GM23338 (cell line): ENCODE data around the gene TMEM63C. TPM values are rescaled to one million over a fixed set of nuclear protein-coding genes. Genes with fewer than 3 reads are reported as not detected.
A peak's percentile ranks its signal among the peaks of the same experiment; 100 is the strongest.

ENCODE experiments used
- ATAC-seq: fragments of 200-7000 bp; cut with Tn5 transposase; 3 replicates; pipeline ENCODE4 v1.9.1; 2020
- DNase-seq: peaks from one replicate; pipeline ENCODE4 v3.0.0-alpha.2; 2015; ENCODE audit warnings: low spot score
- H2AFZ ChIP-seq: fragments of 200-600 bp; sonication (generic); 2 replicates; pipeline ENCODE4 v1.8.0; 2016; ENCODE audit warnings: antibody characterized with exemption, mild to moderate bottlenecking, moderate library complexity
- H3F3A ChIP-seq: fragments of 200-600 bp; sonication (generic); replicated peaks from 2 replicates; pipeline ENCODE4 v1.8.0; 2017; ENCODE audit warnings: antibody characterized with exemption, mixed run types, low read depth
- H3K27ac ChIP-seq: fragments of 200-600 bp; sonication (generic); 2 replicates; pipeline ENCODE4 v1.6.1; 2016; ENCODE audit warnings: low read depth
- H3K27me3 ChIP-seq: fragments of 200-600 bp; sonication (generic); 2 replicates; pipeline ENCODE4 v1.8.0; 2016; ENCODE audit warnings: mild to moderate bottlenecking, mixed run types, moderate library complexity; ENCODE audit not compliant: insufficient read depth
- H3K36me3 ChIP-seq: fragments of 200-600 bp; sonication (generic); 2 replicates; pipeline ENCODE4 v1.8.0; 2016; ENCODE audit warnings: mild to moderate bottlenecking; ENCODE audit not compliant: insufficient read depth
- H3K4me1 ChIP-seq: fragments of 200-600 bp; sonication (generic); 2 replicates; pipeline ENCODE4 v1.8.0; 2016; ENCODE audit warnings: mild to moderate bottlenecking, moderate library complexity; ENCODE audit not compliant: insufficient read depth
- H3K4me2 ChIP-seq: fragments of 200-600 bp; sonication (generic); 2 replicates; pipeline ENCODE4 v1.7.1; 2017; ENCODE audit warnings: mixed run types
- H3K4me3 ChIP-seq: fragments of 200-600 bp; sonication (generic); 2 replicates; pipeline ENCODE4 v1.6.1; 2016; ENCODE audit warnings: mixed run types
- H3K79me2 ChIP-seq: fragments of 200-600 bp; sonication (generic); replicated peaks from 2 replicates; pipeline ENCODE4 v1.8.0; 2017; ENCODE audit warnings: mild to moderate bottlenecking; ENCODE audit not compliant: insufficient read depth
- H3K9me2 ChIP-seq: fragments of 200-600 bp; sonication (generic); 2 replicates; pipeline ENCODE4 v1.8.0; 2017; ENCODE audit not compliant: insufficient read depth
- H4K20me1 ChIP-seq: fragments of 200-600 bp; sonication (generic); replicated peaks from 2 replicates; pipeline ENCODE4 v1.8.0; 2017; ENCODE audit warnings: mild to moderate bottlenecking; ENCODE audit not compliant: insufficient read depth
- H3K27ac Mint-ChIP-seq: 2 replicates; pipeline ENCODE4 v1.8.0; 2020; ENCODE audit warnings: inconsistent platforms, mild to moderate bottlenecking, moderate library complexity, mixed read lengths
- H3K27me3 Mint-ChIP-seq: 3 replicates; pipeline ENCODE4 v1.8.0; 2022; ENCODE audit warnings: low read depth, mild to moderate bottlenecking, moderate library complexity, mixed read lengths, inconsistent platforms; ENCODE audit not compliant: insufficient read depth, poor library complexity
- H3K36me3 Mint-ChIP-seq: 3 replicates; pipeline ENCODE4 v1.8.0; 2021; ENCODE audit warnings: low read depth, mild to moderate bottlenecking, inconsistent platforms, moderate library complexity, mixed read lengths
- H3K4me1 Mint-ChIP-seq: 3 replicates; pipeline ENCODE4 v1.8.0; 2020; ENCODE audit warnings: mild to moderate bottlenecking, inconsistent platforms, mixed read lengths
- H3K4me3 Mint-ChIP-seq: 3 replicates; pipeline ENCODE4 v1.8.0; 2021; ENCODE audit warnings: moderate library complexity, mild to moderate bottlenecking, inconsistent platforms, mixed read lengths
- H3K9me3 Mint-ChIP-seq: 3 replicates; pipeline ENCODE4 v1.8.0; 2020; ENCODE audit warnings: moderate library complexity, mild to moderate bottlenecking, inconsistent platforms, mixed read lengths
- CREB1 ChIP-seq: fragments of 250-450 bp; sonication (Bioruptor Pico); IDR thresholded peaks from 2 replicates; pipeline ENCODE4 v1.5.0; 2020; ENCODE audit warnings: low read depth, mild to moderate bottlenecking, moderate library complexity
- EZH2 ChIP-seq: fragments of 200-600 bp; sonication (generic); IDR thresholded peaks from one replicate; pipeline ENCODE4 v1.8.0; 2017; ENCODE audit warnings: antibody characterized with exemption, mild to moderate bottlenecking, low read depth; ENCODE audit not compliant: unreplicated experiment
- EZH2phosphoT487 ChIP-seq: fragments of 200-600 bp; sonication (generic); IDR thresholded peaks from one replicate; pipeline ENCODE4 v1.8.1; 2018; ENCODE audit warnings: antibody characterized with exemption; ENCODE audit not compliant: unreplicated experiment
- JUNB ChIP-seq: IDR thresholded peaks from one replicate; pipeline ENCODE4 v1.6.1; 2016; ENCODE audit warnings: antibody characterized with exemption; ENCODE audit not compliant: unreplicated experiment
- NANOG ChIP-seq: IDR thresholded peaks from 2 replicates; pipeline ENCODE4 v1.6.1; 2016; ENCODE audit warnings: antibody characterized with exemption, borderline replicate concordance
- STAT1 ChIP-seq: IDR thresholded peaks from one replicate; pipeline ENCODE4 v1.6.1; 2016; ENCODE audit warnings: antibody characterized with exemption; ENCODE audit not compliant: unreplicated experiment
- ZNF114 ChIP-seq: fragments of 250-450 bp; sonication (Bioruptor Pico); IDR thresholded peaks from 2 replicates; pipeline ENCODE4 v1.5.0; 2020; ENCODE audit warnings: mild to moderate bottlenecking, moderate library complexity
- ZNF462 ChIP-seq: fragments of 250-450 bp; sonication (Bioruptor Pico); IDR thresholded peaks from 2 replicates; pipeline ENCODE4 v1.5.0; 2020; ENCODE audit warnings: mild to moderate bottlenecking, moderate library complexity
- polyA plus RNA-seq: library from polyadenylated mRNA; unstranded; fragments of >200 nt; fragmentation: Nextera tagmentation; extraction: Ambion mirVana; gene quantifications from 2 replicates; pipeline ENCODE4 v1.2.1, GENCODE V29; 2016
- total RNA-seq: library from RNA; depleted of rRNA; stranded (reverse); fragments of >200 nt; shearing (Covaris generic); gene quantifications from 2 replicates; pipeline ENCODE4 v1.2.3, GENCODE V29; 2014
- TF ChIP-seq, protein P1 (sequence below), 2 experiments: fragments of 200-600 bp in 1 of 2; sonication (generic) in 1 of 2; conservative IDR thresholded peaks; 2 replicates each; pipeline versions ENCODE4 v1.5.1 to v1.6.1; 2016 to 2017; ENCODE audit warnings: antibody characterized with exemption in 2 of 2, low read depth in 2 of 2, mild to moderate bottlenecking in 2 of 2, moderate library complexity in 1 of 2

Gene TMEM63C
- total and polyA plus RNA-seq, 2 experiments from 2014 or later, result 2.1 to 6.3 TPM

GRCh38 chr14:77177702-77178101 is 3.9 kb upstream of the TMEM63C start:
- H3K4me1 ChIP-seq, result peaks cover 13% of the 10 kb centered on the region; the same call in 1 of the 2 replicates
- H3F3A ChIP-seq, result no peaks in the 10 kb centered on the region
- H3K4me1 Mint-ChIP-seq, result peaks cover 11% of the 10 kb centered on the region; the same call in 2 of the 3 replicates
- no peak overlapping the region for H3K27ac Mint-ChIP-seq
- H3K4me3 ChIP-seq, result no peak overlapping the region
- H3K9me3 Mint-ChIP-seq, result no peaks in the 10 kb centered on the region; the same call in 2 of the 3 replicates
- no peak overlapping the region for H3K4me3 Mint-ChIP-seq
- H3K4me2 ChIP-seq, result no peak overlapping the region
- H3K27me3 ChIP-seq, result no peaks in the 10 kb centered on the region
- no peaks in the 10 kb centered on the region for H3K9me2 ChIP-seq
- H3K79me2 ChIP-seq, result no peaks in the 10 kb centered on the region
- no peaks in the 10 kb centered on the region for H3K36me3 ChIP-seq
- peak overlapping the region; percentile 56; the same call in 1 of the 2 replicates for H2AFZ ChIP-seq
- no peak for TF ChIP-seq STAT1
- TF ChIP-seq ZNF114 (CRISPR knock-in tag), result no peak
- no peak for TF ChIP-seq ZNF462 (CRISPR knock-in tag)
- TF ChIP-seq, protein P1, sequence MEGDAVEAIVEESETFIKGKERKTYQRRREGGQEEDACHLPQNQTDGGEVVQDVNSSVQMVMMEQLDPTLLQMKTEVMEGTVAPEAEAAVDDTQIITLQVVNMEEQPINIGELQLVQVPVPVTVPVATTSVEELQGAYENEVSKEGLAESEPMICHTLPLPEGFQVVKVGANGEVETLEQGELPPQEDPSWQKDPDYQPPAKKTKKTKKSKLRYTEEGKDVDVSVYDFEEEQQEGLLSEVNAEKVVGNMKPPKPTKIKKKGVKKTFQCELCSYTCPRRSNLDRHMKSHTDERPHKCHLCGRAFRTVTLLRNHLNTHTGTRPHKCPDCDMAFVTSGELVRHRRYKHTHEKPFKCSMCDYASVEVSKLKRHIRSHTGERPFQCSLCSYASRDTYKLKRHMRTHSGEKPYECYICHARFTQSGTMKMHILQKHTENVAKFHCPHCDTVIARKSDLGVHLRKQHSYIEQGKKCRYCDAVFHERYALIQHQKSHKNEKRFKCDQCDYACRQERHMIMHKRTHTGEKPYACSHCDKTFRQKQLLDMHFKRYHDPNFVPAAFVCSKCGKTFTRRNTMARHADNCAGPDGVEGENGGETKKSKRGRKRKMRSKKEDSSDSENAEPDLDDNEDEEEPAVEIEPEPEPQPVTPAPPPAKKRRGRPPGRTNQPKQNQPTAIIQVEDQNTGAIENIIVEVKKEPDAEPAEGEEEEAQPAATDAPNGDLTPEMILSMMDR (conservative IDR thresholded peaks at IDR 0.05; ENCODE audit: low read depth in 2 of 2), result no peak
- TF ChIP-seq CREB1, result no peak
- no peak for TF ChIP-seq EZH2
- no peak for TF ChIP-seq NANOG
- TF ChIP-seq EZH2phosphoT487, result no peak
- TF ChIP-seq JUNB, result no peak
- DNase-seq, result no peak
- H3K27me3 Mint-ChIP-seq, result peaks cover 18% of the 10 kb centered on the region
- no peak overlapping the region for H3K27ac ChIP-seq
- no peaks in the 10 kb centered on the region for H3K36me3 Mint-ChIP-seq
- no peaks in the 10 kb centered on the region for H4K20me1 ChIP-seq
- ATAC-seq, result no peak
